H54 (cell line): ENCODE data around the gene ATF3.
A peak's percentile ranks its signal among the peaks of the same experiment; 100 is the strongest.

Source experiments
- DNase-seq: peaks from one replicate; pipeline ENCODE4 v3.0.0; 2011; ENCODE audit warnings: low spot score, mixed read lengths; ENCODE audit not compliant: insufficient read length
- FAIRE-seq: peaks from 3 replicates; lab custom pipeline; 2011; peaks lifted over from hg19 to GRCh38; lab: Jason Lieb, UNC
- POLR2A ChIP-seq: IDR thresholded peaks from 2 replicates; pipeline ENCODE4 v1.6.1; 2011; ENCODE audit warnings: low read depth, mild to moderate bottlenecking, low read length

Gene ATF3

DNA sequence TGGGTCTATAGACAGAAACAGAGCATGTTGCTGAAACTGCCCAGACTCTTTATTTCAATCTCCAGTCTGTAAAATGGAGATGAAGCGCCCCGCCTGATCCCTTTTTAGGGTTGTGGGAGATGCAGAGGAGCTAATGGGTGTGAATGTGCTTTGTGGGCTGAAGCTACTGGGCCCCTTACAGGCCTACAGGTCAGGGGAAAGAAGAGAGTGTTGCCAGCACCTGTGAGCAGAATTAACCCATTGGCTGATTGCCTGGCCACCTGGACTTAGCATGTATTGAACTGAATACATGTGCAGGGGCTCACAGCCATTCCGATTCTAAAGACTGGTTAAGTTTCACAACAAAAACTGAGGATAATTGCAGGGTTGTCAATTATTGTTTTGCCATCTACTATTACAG, 13.9 kb upstream of the ATF3 start:
- no peak for FAIRE-seq
- TF ChIP-seq POLR2A: no peak
- DNase-seq: no peak

DNA sequence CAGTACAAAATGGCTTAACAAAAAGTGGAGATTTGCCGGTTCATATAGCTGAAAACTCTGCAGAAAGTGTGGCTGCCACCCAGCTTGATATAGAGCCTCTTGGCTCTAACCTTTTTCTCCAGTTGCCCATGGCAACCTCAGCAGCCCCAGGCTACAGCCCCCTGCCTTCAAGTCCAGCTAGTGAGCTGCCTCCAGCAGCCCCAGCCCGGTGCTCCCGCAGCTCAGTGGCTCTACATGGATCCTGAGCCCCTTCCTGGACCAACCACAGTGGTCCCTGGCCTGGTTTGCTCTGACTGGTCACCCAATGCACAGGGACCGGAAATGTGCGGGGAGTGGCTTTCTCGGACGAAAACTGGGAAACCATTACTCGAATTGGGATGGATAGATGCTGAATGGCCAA, 13.3 kb upstream of the ATF3 start:
- TF ChIP-seq POLR2A: no peak
- FAIRE-seq (no peak), DNase-seq (no peak)

DNA sequence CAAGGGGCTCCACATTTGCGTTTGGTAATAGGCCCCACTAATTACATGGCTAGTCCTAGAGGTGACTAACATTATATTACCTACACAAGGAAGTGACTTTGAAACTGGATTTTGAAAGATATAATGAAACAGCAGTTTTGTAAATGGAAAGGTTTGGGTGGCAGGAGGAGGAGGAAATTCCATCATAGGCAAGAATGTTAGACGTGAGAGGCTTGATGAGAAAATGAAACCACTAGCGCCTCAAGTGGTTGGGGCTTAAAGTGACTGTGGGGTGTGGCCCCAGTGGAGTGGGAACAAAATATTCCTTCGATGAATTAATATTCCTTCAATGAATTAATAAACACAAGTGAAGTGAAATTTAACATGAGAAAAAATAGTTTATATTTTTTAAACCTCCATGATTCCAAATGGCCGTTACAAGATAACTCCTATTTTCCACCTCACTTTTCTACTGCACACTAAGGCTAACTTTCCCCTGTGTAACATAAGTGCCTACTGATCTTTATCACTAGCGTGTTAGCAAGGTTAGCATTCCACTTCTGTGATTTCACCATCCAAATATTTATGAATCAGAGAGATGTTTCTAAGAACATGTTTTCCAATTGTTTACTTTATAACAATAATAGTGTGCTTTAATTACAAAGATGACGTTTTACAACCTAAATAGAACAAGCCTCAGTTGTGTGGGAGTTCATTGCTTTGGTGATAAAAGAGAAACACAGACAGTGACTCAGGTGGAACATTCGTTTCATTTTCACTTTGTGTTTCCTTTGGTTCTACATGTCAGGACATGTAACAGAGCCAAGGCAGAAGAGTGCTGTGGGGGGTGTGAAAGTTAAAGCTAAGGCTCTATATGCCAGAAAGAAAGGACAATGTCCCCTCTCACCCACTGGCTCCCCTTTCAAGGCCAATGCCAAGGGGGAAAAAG, 12.5 kb upstream of the ATF3 start:
- peak; percentile 38 for DNase-seq
- TF ChIP-seq POLR2A: no peak
- FAIRE-seq: peak; percentile 48

DNA sequence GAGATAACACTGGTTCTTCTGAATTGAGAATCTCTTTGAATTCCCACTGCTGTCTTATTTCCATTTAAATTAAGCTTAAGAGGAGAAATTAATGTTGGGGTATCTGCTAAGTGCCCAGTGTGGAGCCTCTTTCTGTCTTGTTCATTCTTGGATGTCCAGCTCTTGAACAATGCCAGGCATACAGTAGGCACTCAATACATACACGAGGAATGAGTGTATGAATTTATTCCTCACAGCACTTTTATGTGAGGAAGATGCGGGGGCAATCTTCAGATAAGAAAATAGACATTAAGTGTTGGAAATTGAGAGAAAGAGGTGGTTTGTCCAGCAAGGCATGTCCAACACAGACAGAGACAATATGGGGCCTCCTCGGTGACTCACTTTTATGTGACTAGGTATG, 11.8 kb upstream of the ATF3 start:
- DNase-seq (no peak), FAIRE-seq (no peak)
- no peak for TF ChIP-seq POLR2A

DNA sequence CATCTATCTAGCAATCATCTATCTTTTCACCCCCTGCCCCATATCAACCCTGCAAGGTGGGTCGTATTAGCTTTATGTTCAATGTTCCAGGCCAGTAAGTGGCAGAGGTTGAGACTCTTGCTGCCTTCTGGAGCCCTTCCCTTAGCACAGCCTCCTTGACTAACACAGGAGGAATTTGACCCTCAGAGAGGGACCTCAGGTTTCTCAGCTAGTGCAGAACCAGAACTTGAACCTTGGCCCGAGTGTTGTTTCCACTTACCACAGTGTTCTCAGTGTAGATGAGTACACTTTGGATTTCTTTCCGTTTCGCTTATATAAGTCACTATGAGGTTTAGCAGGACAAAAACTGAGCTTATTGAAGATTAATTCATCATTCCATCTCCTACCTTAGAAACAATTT, 11.1 kb upstream of the ATF3 start:
- no peak for TF ChIP-seq POLR2A
- no peak for DNase-seq
- no peak for FAIRE-seq

DNA sequence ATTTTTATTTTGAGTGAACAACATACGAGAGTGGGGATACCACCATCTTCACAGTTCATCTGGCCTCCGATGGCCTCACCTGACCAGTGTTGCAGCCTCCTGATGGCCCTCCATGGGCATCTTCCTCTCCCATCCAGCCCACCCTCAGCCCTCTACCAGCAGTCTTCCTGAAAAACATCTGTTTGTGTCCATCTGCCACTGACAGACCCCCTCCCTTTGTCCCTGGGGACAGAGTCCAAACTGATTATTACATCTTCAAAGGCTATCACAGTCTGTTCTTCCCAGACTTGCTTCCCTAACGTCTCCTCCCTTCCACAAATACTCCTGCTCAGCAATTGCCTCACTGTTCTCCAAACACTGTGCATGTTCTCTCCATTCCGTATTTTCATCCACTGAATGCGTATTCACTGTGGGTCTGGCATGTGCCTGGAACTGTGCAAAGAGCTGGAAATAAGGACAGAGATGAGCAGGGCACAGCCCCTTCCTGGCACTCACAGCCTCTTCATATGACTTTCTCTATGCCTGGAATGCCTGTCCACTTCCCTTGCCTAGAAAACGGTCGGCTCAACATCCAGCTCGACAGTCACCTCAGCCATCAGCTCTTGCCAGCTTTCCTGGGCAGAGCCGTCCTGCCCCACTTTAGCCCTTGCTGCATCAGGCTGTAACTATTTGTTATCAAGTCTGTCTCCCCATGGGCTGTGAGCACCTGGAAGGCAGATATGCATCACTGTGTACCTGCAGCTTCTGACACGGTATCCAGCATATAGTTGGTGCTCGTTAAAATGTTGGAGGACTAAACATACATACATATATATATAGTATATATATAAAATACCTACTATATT, 8.3 kb upstream of the ATF3 start:
- no peak for TF ChIP-seq POLR2A
- FAIRE-seq (no peak), DNase-seq (no peak)

DNA sequence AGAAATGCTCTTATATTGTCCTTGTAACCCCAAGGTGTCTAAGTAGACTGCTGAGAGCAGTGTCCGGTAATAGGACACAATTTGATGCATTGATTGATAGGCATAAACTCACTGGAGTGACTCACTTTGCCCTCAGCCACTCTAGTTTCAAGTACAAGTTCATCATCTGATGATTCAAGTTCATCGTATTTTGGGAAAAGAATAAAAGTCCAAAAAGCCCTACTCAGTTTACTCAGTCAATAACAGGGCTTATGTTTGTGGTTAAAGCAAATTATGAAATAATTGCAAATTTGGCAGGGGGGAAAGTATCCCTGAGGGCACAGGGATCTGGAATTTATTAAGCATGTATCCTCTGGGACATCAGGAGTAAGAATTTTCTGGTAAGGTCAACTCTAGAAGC, 7.6 kb upstream of the ATF3 start:
- no peak for FAIRE-seq
- no peak for TF ChIP-seq POLR2A
- no peak for DNase-seq

DNA sequence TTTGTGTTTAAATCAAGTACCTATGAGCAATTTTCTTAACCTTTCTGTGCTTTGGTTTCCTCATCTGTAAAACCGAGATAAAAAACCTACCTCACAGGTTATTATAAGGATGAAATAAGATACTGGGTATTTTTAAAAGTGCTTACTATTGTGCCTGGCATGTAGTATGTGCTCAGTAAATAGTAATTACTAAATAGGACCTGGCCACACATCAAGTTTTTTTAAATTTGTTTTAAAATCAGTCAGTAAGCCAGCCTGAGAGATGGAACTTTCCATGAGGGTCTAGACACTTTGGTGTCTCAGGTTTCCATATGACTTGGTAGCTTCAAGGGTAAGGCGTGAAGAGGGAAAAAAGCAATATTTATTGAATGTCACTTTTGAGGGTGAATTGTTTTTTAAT, 7.0 kb upstream of the ATF3 start:
- DNase-seq (no peak), FAIRE-seq (no peak)
- no peak for TF ChIP-seq POLR2A

DNA sequence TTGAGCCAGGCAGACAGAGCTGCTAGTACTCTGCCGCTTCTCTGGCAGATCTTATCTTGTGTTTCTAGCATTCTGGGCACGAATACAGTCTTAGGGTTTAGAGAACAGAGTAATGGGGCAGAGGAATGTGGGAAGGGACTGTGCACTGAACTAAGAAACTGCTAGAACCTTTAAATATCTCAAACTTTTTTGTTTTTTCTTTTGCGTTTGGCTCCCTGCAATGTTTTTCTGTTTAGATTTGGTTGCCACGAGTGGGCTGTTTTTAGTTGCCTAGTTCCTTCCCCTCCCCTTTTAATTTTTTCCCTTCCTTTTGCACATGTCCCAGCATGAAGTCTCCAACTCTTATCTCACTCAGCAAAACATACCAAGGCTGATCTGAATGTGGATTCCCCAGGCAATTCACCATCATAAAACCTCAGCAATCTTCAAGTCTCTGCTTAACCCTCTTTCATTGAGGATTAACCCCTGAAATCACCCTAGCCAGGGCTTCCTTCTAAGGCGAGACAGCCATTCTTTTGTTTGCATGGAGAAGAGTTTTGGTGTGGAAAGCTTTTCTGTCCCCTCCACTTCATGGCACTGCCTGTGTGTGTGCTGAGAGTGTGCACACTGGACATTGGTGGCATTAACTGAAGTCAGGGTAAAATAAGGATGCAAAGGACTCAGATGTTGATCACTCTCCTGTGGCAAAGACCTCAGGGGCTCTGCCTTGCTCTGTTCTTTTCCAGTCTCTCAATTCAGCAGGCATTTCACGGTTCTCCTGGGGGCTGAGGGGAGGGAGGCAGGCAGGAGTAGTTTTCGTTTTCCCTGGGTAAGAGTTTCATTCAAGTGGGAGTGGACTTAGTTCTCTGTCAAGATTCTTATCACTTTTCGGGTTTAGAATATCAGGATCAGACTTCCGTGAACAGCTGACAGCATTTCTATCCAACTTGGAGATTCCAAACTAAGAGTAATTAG, 2.8 kb upstream of the ATF3 start:
- no peak for TF ChIP-seq POLR2A
- no peak for FAIRE-seq

DNA sequence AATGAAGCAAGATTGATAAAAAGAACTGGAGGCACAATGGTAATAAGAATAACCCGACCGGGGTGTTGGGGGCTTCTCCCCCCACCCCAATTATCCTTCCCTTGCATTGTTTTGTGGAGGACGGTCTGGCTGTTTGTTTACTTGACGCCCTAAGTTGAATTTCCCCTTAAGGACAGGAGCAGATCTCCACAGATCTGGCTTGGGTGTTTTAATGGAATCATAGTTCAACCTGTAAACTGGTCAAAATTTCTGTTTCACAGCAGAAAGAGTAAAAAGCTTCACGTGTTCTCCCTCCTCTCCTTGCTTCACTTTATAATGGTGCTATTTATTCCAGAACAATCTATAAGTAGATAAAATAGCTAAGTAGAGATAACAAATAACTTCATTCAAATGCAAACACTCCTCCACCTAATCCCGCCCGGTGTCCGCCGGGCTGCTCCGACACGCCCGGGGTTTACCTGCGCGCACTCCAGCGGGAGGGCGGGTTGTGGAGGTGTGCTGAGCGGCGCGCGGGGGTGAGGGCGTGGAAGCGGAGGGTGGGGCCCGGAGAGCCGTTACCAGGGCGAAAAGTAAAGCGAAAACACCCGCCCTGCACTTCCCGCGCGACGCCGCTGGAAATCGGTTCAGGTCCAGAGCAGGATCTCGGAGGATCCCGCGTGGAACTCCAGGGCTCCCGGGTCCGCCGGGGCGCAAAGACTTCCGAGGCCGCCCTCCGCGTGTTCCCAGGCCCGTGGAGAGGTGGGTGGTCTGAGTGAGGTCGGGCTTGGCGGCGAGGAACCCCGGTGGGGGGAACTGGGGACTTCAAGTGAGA, 2.0 kb upstream of the ATF3 start:
- DNase-seq (no peak), FAIRE-seq (no peak)
- TF ChIP-seq POLR2A: no peak

More for the DNA sequence above, 2.8 kb upstream of the ATF3 start:
- no peak for DNase-seq

DNA sequence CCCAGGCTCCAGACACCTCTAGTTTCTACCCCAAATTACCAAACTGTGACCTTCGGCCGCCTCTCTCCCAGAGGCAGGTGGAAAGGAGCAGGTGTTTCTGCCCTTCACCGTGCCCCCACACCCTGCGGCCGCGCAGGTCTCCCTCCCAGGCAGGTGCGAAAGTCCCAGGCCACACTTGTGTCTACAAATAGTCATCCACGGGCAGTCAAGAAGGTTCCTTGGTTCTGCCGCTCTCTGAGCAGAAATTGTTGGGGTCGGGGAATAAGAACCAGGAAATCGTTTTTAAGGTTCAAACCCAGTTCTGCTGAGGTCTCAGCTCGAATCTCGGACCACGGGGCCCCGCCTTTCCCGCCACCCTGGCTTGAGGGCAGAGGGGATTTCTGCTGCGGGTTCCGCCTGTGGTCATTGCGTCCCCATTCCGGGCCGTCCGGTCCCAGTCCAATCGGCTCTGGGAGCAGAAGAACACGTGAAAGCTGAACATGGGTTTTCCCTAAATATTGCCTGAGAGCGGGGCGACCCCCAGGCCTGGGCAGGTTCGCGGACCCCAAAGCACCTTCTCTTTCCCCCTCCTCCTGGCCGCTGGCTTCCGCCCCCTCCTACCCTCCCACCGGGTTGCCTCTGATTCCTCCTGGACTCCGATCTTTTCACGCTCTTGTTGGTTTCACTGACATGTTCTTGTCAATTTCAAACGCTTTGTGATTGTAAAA, 1.2 kb upstream of the ATF3 start:
- no peak for DNase-seq
- FAIRE-seq: no peak
- TF ChIP-seq POLR2A: no peak

DNA sequence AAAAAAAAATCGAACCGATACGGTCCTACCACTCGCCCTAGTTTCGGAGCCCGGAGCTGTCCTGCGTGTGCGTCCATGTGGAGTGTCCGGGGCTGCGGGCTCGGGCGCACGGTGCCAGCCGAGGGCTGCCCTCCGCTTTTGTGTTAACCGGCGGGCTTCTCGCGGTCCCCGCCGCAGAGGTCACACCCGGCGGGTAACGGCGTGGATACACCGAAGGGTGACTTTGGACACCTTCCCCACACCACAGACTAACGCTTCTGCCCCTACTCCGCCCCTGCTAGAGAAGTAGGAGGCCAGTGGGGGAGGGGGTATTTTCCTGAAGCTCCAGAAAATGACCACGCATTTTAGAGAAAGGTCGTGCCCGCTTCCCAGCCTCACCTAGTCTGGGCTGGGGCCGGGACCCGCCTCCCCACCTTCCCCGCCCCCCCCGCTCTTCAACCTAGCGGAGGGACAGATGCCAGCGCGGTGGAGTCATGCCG, 609 bp upstream of the ATF3 start:
- DNase-seq (no peak), FAIRE-seq (no peak)
- TF ChIP-seq POLR2A: no peak
